K562 (cell line): ENCODE measurements around the gene BCL10. TPM values are rescaled to one million over a fixed set of nuclear protein-coding genes. Genes with fewer than 3 reads are reported as not detected.

Source experiments
- ATAC-seq: fragments of 200-7000 bp; cut with Tn5 transposase; 3 replicates; pipeline ENCODE4 v1.9.1; 2020; ENCODE audit warnings: moderate library complexity
- BruUV-seq: library from RNA; stranded (reverse); fragments of 400-500 nt; replicated peaks from 2 replicates; lab custom pipeline; 2021; lab: Mats Ljungman, UMichigan
- CTCF ChIA-PET: fragments of 300-600 bp; formaldehyde crosslinking; extraction: SDS; loops from one replicate; lab custom pipeline; 2021; ENCODE audit warnings: low intra/inter-chr PET ratio; lab: Yijun Ruan, JAX
- POLR2A ChIA-PET: fragments of 300-600, 350-650 bp; sonication (Branson Sonifier 250); formaldehyde crosslinking; extraction: SDS; loops from one replicate; lab custom pipeline; 2021; ENCODE audit warnings: antibody characterized with exemption, inconsistent platforms; lab: Yijun Ruan, JAX
- DNase-seq, 4 experiments: peaks; one replicate each; pipeline versions ENCODE4 v3.0.0 to v3.0.0-alpha.2; 2011 to 2018; ENCODE audit warnings: low spot score in 3 of 4, mixed read lengths in 3 of 4; ENCODE audit errors: extremely low read depth in 1 of 4
- FAIRE-seq: peaks from 2 replicates; lab custom pipeline; 2011; peaks lifted over from hg19 to GRCh38; lab: Jason Lieb, UNC
- H2AFZ ChIP-seq: 2 replicates; pipeline ENCODE4 v1.6.0; 2011; ENCODE audit warnings: low read depth, low read length, control low read depth, inconsistent platforms
- H3K27ac ChIP-seq: fragments of 200-600 bp; 3 replicates; pipeline ENCODE4 v1.8.0; 2011; ENCODE audit warnings: low read depth, mild to moderate bottlenecking, control low read depth, inconsistent platforms, low read length, moderate library complexity, mixed read lengths; ENCODE audit errors: extremely low read depth
- H3K27me3 ChIP-seq, 2 experiments: fragments of 300-600 bp in 1 of 2; 2 replicates in 1 of 2; 3 replicates in 1 of 2; pipeline versions ENCODE4 v1.6.0 to v1.8.0; 2011; ENCODE audit warnings: inconsistent platforms in 2 of 2, low read length in 2 of 2, mild to moderate bottlenecking in 1 of 2, mixed read lengths in 1 of 2, moderate library complexity in 1 of 2; ENCODE audit not compliant: control insufficient read depth in 2 of 2, insufficient read depth in 2 of 2
- H3K36me3 ChIP-seq: fragments of 300-600 bp; 3 replicates; pipeline ENCODE4 v1.8.0; 2011; ENCODE audit warnings: mild to moderate bottlenecking, low read length, inconsistent platforms; ENCODE audit not compliant: control insufficient read depth, insufficient read depth
- H3K4me1 ChIP-seq, 2 experiments: fragments of 200-600 bp in 1 of 2; replicated peaks in 1 of 2; 2 replicates in 1 of 2; 3 replicates in 1 of 2; pipeline versions ENCODE4 v1.5.1 to v1.8.0; 2011; ENCODE audit warnings: inconsistent platforms in 2 of 2, low read length in 2 of 2, mild to moderate bottlenecking in 1 of 2, mixed read lengths in 1 of 2, moderate library complexity in 1 of 2; ENCODE audit not compliant: control insufficient read depth in 2 of 2, insufficient read depth in 2 of 2
- H3K4me2 ChIP-seq: 2 replicates; pipeline ENCODE4 v1.6.1; 2011; ENCODE audit warnings: low read length, control low read depth, inconsistent platforms, mixed read lengths; ENCODE audit not compliant: insufficient read depth
- H3K4me3 ChIP-seq: fragments of 200-600 bp; sonication (generic), shearing (Covaris generic); 2 replicates; pipeline ENCODE4 v1.5.1; 2016; ENCODE audit warnings: control low read depth, inconsistent platforms
- H3K79me2 ChIP-seq: fragments of 200-600 bp; 3 replicates; pipeline ENCODE4 v1.8.0; 2011; ENCODE audit warnings: low read length, inconsistent platforms; ENCODE audit not compliant: control insufficient read depth, insufficient read depth
- H3K9ac ChIP-seq, 2 experiments: 2 replicates each; pipeline versions ENCODE4 v1.6.0 to v1.6.1; 2011; ENCODE audit warnings: low read depth in 2 of 2, low read length in 2 of 2, control low read depth in 1 of 2, inconsistent platforms in 1 of 2, mild to moderate bottlenecking in 1 of 2, mixed read lengths in 1 of 2; ENCODE audit not compliant: insufficient read depth in 1 of 2
- H3K9me1 ChIP-seq: one replicate; pipeline ENCODE4 v1.6.0; 2011; ENCODE audit warnings: inconsistent platforms, mild to moderate bottlenecking, low read length, moderate library complexity; ENCODE audit not compliant: control insufficient read depth, insufficient read depth
- H3K9me3 ChIP-seq: replicated peaks from 2 replicates; pipeline ENCODE4 v1.5.1; 2011; ENCODE audit warnings: low read depth, low read length, inconsistent platforms; ENCODE audit not compliant: control insufficient read depth, insufficient read depth
- H4K20me1 ChIP-seq: replicated peaks from 2 replicates; pipeline ENCODE4 v1.6.1; 2011; ENCODE audit warnings: low read length, inconsistent platforms, mixed read lengths; ENCODE audit not compliant: control insufficient read depth, insufficient read depth
- CREB3 ChIP-seq: fragments of 450-650 bp; conservative IDR thresholded peaks from 2 replicates; pipeline ENCODE4 v1.6.1; 2016; ENCODE audit warnings: missing genetic modification characterization, low read depth, mild to moderate bottlenecking, missing compliant biosample characterization, moderate library complexity
- GATA2 ChIP-seq: sonication (generic); formaldehyde crosslinking; IDR thresholded peaks from 2 replicates; pipeline ENCODE4 v1.4.0; 2020; ENCODE audit warnings: mild to moderate bottlenecking, missing genetic modification reagents
- NR1H2 ChIP-seq: sonication (generic); formaldehyde crosslinking; IDR thresholded peaks from 2 replicates; pipeline ENCODE4 v1.4.0; 2020; ENCODE audit warnings: mild to moderate bottlenecking, missing genetic modification reagents
- SMARCE1 ChIP-seq: fragments of 450-650 bp; IDR thresholded peaks from 2 replicates; pipeline ENCODE4 v1.7.1; 2016; ENCODE audit warnings: mild to moderate bottlenecking
- SRSF9 ChIP-seq: fragments of 200-400 bp; formaldehyde crosslinking; IDR thresholded peaks from 2 replicates; pipeline ENCODE4 v1.6.1; 2017; ENCODE audit warnings: low read depth, low read length, borderline replicate concordance
- WGBS: fragments of 100-300 bp; shearing (Covaris generic); methylation state at CpG from one replicate; pipeline ENCODE4 v1.1.6; 2016; ENCODE audit warnings: low coverage, mixed read lengths; ENCODE audit not compliant: insufficient coverage; ENCODE audit errors: missing lambda C conversion rate; 5-methylcytosine and 5-hydroxymethylcytosine counted together
- in situ Hi-C: fragments of 300-500 bp; cut with MboI; formaldehyde crosslinking; loops from 4 replicates; pipeline ENCODE4 v1.15.0; 2018; ENCODE audit warnings: inconsistent platforms, mixed read lengths
- intact Hi-C: fragments of 100-400 bp; cut with micrococcal nuclease; formaldehyde crosslinking; loops from 2 replicates; pipeline ENCODE4 v1.14.2; 2022
- polyA plus RNA-seq, 8 experiments: library from polyadenylated mRNA; depleted of rRNA in 4 of 8; stranded (reverse) in 5 of 8; unstranded in 3 of 8; fragments of >200 nt; fragmentation: Nextera tagmentation in 2 of 8; fragmentation: Illumina TruSeq in 1 of 8; extraction: Ambion mirVana in 2 of 8; extraction: Trizol in 1 of 8; gene quantifications; 2 replicates each; pipeline versions ENCODE4 v1.2.1 to v1.2.3, GENCODE V29; 2011 to 2014; ENCODE audit warnings: inconsistent platforms in 1 of 8, missing spikeins in 1 of 8
- total RNA-seq, 7 experiments: library from RNA; depleted of rRNA in 6 of 7; stranded (reverse); fragments of >200 nt in 6 of 7; fragmentation: Illumina TruSeq in 2 of 7; extraction: Trizol in 2 of 7; gene quantifications; 2 replicates each; pipeline versions ENCODE4 v1.2.1 to v1.2.3, GENCODE V29; 2011 to 2021; ENCODE audit warnings: low replicate concordance in 1 of 7

Gene BCL10
- total and polyA plus RNA-seq, 9 of the 15 experiments (the other 6 are each of a cell fraction or from before 2014, with no cell fraction given) = 8.0 to 19.4 (median 12.3) TPM

GRCh38 chr1:85320371-85321131 is 44.1 kb upstream of the BCL10 start (continued):
- TF ChIP-seq CREB3 (tag) (no peak), SMARCE1 (no peak), GATA2 (CRISPR knock-in tag) (no peak)

- in situ Hi-C loops = no loop called here
- H4K20me1 ChIP-seq = no peaks in the 10 kb centered on the region
- no peak overlapping the region for H3K4me2 ChIP-seq
- FAIRE-seq = no peak
- no peak overlapping the region for H3K27ac ChIP-seq
- DNase-seq = no peak
- H3K27me3 ChIP-seq = peaks cover 5 to 7% of the 10 kb centered on the region in 2 experiments; a peak in 3 of 5 replicates
- H3K9ac ChIP-seq = no peak overlapping the region
- H3K9me1 ChIP-seq = no peaks in the 10 kb centered on the region
- H3K4me1 ChIP-seq = no peaks in the 10 kb centered on the region
- H3K9me3 ChIP-seq = no peaks in the 10 kb centered on the region
- no peaks in the 10 kb centered on the region for H3K36me3 ChIP-seq
- no peaks in the 10 kb centered on the region for H3K79me2 ChIP-seq
- no TSS peak for BruUV-seq
- no peak for ATAC-seq
- ChIA-PET CTCF (no interaction called here), POLR2A (no interaction called here)
- WGBS = 0% methylated on average over 4 of the region's 4 CpGs
- intact Hi-C loops = no loop called here
- TF ChIP-seq SRSF9 (no peak), NR1H2 (CRISPR knock-in tag) (no peak)
- no peak overlapping the region for H3K4me3 ChIP-seq
- no peak overlapping the region for H2AFZ ChIP-seq
Measured at GRCh38 chr1:85319931-85320330, 43.5 kb upstream of the BCL10 start.
